Measurements from ENCODE around the gene BUD23.
A peak's percentile ranks its signal among the peaks of the same experiment; 100 is the strongest.

Gene BUD23

GRCh38 chr7:73698410-73698809 is 15.0 kb downstream of the BUD23 start:
- Histone ChIP-seq H3K4me1 (peaks cover 68% of the 10 kb centered on the region), H3K27ac (no peak overlapping the region), H3K27me3 (no peaks in the 10 kb centered on the region), H3K36me3 (peaks cover 65% of the 10 kb centered on the region), H3K9me3 (no peaks in the 10 kb centered on the region), H4K20me1 (peaks cover 93% of the 10 kb centered on the region), H3K4me3 (no peak overlapping the region), H3K9ac (no peak overlapping the region), H3K4me2 (no peak overlapping the region)
- TF ChIP-seq Cebpa-rat (IDR thresholded peaks at IDR 0.05): no peak

DNA sequence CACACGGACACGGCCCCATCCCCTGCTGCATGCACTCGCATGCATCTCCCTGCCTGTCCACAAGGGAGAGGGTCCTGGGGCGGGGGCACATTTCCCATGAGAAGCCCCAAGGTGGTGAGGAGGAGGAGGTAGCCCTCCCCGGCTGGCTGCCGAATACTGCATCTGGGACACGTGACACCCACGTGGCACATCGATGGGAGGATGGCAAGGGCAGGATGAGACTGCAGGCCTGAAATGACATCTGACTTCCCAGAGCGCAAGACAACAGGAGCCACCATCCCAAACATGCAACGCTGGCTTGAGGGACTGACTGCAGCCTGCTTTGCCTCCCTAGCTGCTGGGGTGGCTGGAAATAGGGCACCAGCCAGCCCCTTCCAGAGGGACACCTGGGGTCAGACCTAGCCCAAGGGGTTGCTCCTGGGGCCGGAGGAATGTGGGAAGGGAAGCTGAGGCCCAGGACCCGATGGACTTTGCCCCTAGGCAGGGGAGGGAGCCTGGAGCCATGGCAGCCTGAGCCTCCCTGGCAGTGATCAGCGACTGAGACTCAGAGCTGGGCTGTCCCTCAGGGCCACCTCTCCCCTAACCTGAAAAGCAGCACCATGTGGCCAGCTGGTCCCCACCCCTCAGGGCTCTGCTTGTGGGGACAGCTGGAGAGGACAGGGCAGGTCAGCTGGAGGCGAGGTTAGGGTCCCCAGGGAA is 16.1 kb downstream of the BUD23 start:
- Histone ChIP-seq H4K20me1 (peaks cover 89% of the 10 kb centered on the region), H3K4me2 (peak overlapping the region; percentile 64), H3K4me1 (peaks cover 66% of the 10 kb centered on the region), H3K36me3 (peaks cover 54% of the 10 kb centered on the region), H3K27ac (no peak overlapping the region), H3K9ac (no peak overlapping the region), H3K9me3 (no peaks in the 10 kb centered on the region), H3K27me3 (no peaks in the 10 kb centered on the region), H3K4me3 (no peak overlapping the region)
- TF ChIP-seq Cebpa-rat (IDR thresholded peaks at IDR 0.05): no peak

DNA sequence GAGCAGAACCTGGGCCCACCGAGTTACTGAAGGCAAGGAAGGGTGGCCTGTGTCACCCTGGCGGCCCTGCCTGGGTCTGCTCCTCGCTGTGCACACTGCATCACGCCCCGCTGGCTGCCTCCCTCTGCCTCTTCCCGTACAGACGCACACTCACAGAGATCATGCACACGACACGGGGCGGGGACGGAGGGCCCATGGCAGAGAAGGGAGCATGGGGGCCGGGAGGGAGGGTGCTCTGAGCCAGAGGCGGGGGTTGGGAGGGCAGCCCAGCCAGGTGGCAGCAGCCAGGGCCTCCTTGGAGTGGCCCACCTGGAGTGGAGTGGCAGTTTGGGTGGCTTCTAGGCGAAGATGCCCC is 16.6 kb downstream of the BUD23 start:
- H3K27ac ChIP-seq: no peak overlapping the region
- no peaks in the 10 kb centered on the region for H3K27me3 ChIP-seq
- peak overlapping the region; percentile 64 for H3K4me2 ChIP-seq
- H3K9me3 ChIP-seq: no peaks in the 10 kb centered on the region
- no peak overlapping the region for H3K9ac ChIP-seq
- peaks cover 49% of the 10 kb centered on the region for H3K36me3 ChIP-seq
- peaks cover 87% of the 10 kb centered on the region for H4K20me1 ChIP-seq
- no peak overlapping the region for H3K4me3 ChIP-seq
- peaks cover 66% of the 10 kb centered on the region for H3K4me1 ChIP-seq
- TF ChIP-seq Cebpa-rat (IDR thresholded peaks at IDR 0.05): no peak

DNA sequence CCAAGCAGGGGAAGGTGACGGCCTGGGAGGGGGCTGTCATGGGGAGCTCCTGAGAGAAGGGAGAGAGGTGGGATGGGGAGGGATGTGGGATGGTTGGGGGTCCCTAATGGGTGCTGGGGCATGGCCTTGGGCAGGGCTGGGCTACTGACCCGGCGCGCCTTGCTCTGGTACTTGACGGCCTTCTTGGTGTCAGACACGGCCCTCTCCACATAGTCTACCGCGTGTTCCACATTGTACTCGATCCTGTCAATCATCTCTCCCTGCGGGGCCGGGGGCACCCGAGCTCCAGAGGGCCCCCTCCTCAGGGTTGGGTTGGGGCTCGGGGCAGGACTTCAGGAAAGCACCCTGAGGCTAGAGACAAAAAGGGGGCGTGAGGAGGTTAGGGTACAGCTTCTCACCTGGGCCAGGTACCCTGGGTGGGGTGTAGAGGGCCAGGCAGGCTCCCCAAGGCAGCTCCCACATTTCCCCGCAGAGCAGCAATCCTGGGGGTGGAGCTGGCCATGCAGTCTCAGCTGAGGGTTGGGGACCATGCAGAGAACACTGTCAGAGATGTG is 17.3 kb downstream of the BUD23 start:
- no peak for TF ChIP-seq Cebpa-rat (IDR thresholded peaks at IDR 0.05)
- no peak overlapping the region for H3K4me3 ChIP-seq
- peaks cover 80% of the 10 kb centered on the region for H4K20me1 ChIP-seq
- H3K27me3 ChIP-seq: no peaks in the 10 kb centered on the region
- H3K9me3 ChIP-seq: no peaks in the 10 kb centered on the region
- no peak overlapping the region for H3K27ac ChIP-seq
- H3K4me1 ChIP-seq: peaks cover 66% of the 10 kb centered on the region
- H3K4me2 ChIP-seq: no peak overlapping the region; the same call in 1 of the 2 replicates
- no peak overlapping the region for H3K9ac ChIP-seq
- peaks cover 43% of the 10 kb centered on the region for H3K36me3 ChIP-seq

GRCh38 chr7:73701357-73701995 is 18.1 kb downstream of the BUD23 start:
- H3K9me3 ChIP-seq: no peaks in the 10 kb centered on the region
- peaks cover 70% of the 10 kb centered on the region for H3K4me1 ChIP-seq
- no peak overlapping the region for H3K27ac ChIP-seq
- no peak for TF ChIP-seq Cebpa-rat (IDR thresholded peaks at IDR 0.05)
- H3K27me3 ChIP-seq: no peaks in the 10 kb centered on the region
- peaks cover 72% of the 10 kb centered on the region for H4K20me1 ChIP-seq
- peaks cover 35% of the 10 kb centered on the region for H3K36me3 ChIP-seq
- no peak overlapping the region for H3K4me3 ChIP-seq
- no peak overlapping the region for H3K9ac ChIP-seq
- H3K4me2 ChIP-seq: peak overlapping the region; percentile 94

GRCh38 chr7:73702226-73702625 is 18.8 kb downstream of the BUD23 start:
- TF ChIP-seq Cebpa-rat (IDR thresholded peaks at IDR 0.05): no peak

DNA sequence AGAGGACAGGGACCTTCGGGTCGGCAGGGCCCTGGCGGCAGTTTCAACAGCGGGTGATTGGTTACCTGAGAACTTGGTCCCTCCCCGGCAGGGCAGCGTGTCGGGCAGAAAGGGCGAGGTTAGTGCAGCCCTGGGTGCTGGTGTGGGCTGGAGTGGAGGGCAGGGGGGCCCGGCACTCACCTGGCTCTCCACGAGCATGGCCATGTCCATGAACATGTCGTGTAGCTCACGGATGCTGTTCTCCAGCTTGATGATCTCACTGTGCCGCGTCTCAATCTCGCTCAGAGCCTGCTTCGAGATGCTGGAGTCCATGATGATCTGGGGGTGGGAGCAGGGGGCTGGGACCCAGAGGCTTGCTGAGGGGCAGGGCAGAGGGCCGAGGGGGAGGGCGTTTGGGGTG is 19.3 kb downstream of the BUD23 start:
- Histone ChIP-seq H3K9me3 (no peaks in the 10 kb centered on the region), H3K27me3 (no peaks in the 10 kb centered on the region), H4K20me1 (peaks cover 61% of the 10 kb centered on the region), H3K4me3 (no peak overlapping the region), H3K9ac (no peak overlapping the region), H3K27ac (no peak overlapping the region), H3K4me1 (peaks cover 82% of the 10 kb centered on the region), H3K4me2 (peak overlapping the region; percentile 94), H3K36me3 (peaks cover 23% of the 10 kb centered on the region)
- no peak for TF ChIP-seq Cebpa-rat (IDR thresholded peaks at IDR 0.05)

More at GRCh38 chr7:73702226-73702625, 18.8 kb downstream of the BUD23 start:
- Histone ChIP-seq H3K9me3 (no peaks in the 10 kb centered on the region), H3K36me3 (peaks cover 27% of the 10 kb centered on the region), H3K9ac (no peak overlapping the region), H3K27ac (no peak overlapping the region), H4K20me1 (peaks cover 65% of the 10 kb centered on the region), H3K4me3 (no peak overlapping the region), H3K4me1 (peaks cover 77% of the 10 kb centered on the region), H3K4me2 (peak overlapping the region; percentile 94), H3K27me3 (no peaks in the 10 kb centered on the region)

DNA sequence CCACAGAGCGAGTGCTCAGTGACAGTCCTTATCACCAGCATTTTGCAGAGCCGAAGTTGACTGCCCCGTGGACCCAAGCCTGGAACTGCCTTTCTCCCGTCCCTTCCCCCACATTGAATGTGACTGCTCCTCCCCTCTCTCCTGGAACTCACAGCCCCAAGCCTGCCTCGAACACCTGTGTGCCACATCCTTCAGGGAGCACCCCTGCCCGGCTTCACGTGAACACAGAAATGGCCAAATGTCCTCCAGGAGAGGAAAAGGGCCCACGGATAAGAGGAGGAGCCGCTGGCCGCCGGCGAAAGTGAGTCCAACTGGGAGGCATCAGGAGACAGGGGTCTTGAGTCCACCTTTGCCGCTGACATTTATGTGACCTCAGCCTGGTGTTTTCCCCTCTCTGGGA is 19.8 kb downstream of the BUD23 start:
- H3K9me3 ChIP-seq: no peaks in the 10 kb centered on the region
- H3K4me1 ChIP-seq: peaks cover 86% of the 10 kb centered on the region
- H3K27ac ChIP-seq: no peak overlapping the region
- H3K36me3 ChIP-seq: peaks cover 17% of the 10 kb centered on the region
- H3K9ac ChIP-seq: no peak overlapping the region; the same call in 1 of the 2 replicates
- H3K4me3 ChIP-seq: peak overlapping the region; percentile 31; the same call in 1 of the 2 replicates
- H3K27me3 ChIP-seq: no peaks in the 10 kb centered on the region
- TF ChIP-seq Cebpa-rat (IDR thresholded peaks at IDR 0.05): no peak
- H4K20me1 ChIP-seq: peaks cover 58% of the 10 kb centered on the region
- peak overlapping the region; percentile 94 for H3K4me2 ChIP-seq

DNA sequence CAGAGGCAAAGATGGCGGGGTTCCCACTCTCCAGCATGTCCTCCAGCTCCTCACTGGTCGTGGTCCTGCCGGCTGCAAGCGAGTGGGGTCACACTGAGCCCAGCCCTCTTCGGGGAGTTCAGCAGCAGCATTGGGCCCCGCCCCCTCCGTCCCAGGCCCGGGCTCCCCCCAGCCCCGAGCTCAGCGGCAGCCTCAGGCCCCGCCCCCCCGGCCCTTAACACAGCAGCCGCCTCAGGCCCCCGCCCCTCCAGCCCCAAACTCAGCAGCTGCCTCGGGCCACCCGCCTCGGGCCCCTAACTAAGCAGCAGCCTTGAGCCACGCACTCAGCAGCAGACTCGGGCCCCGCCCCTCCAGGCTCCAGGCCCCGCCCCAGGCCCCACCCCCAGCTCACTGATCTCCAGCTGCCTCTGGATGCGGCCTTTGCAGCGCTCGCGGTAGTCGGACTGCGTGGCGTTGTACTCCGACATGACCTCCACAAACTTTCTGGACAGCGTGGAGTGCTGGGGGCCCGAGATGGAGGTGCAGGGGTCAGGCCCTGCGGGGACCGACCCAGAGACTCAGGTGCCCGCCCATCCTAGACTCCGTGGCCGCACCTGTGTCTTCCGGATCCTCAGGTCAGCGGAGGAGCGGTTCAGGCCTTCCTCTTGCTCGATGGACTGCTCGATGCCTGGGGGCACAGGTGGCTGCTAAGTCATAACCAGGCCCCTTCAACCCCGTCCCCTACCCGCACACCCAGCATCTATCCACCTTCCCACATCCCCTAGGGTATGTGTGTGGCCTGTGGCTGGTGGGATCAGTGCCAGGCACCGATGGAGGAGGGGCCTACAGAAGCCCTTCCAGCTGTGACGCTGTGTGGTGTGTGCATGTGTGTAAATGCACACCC is 20.6 kb downstream of the BUD23 start:
- peak overlapping the region; percentile 91 for H3K27ac ChIP-seq
- no peak for TF ChIP-seq Cebpa-rat (IDR thresholded peaks at IDR 0.05)
- peaks cover 58% of the 10 kb centered on the region for H4K20me1 ChIP-seq
- peaks cover 86% of the 10 kb centered on the region for H3K4me1 ChIP-seq
- peak overlapping the region; percentile 54 for H3K4me3 ChIP-seq
- peak overlapping the region; percentile 99 for H3K4me2 ChIP-seq
- peaks cover 9% of the 10 kb centered on the region for H3K36me3 ChIP-seq
- peak overlapping the region; percentile 69; the same call in 1 of the 2 replicates for H3K9ac ChIP-seq
- no peaks in the 10 kb centered on the region for H3K9me3 ChIP-seq
- H3K27me3 ChIP-seq: no peaks in the 10 kb centered on the region

Data from BLaER1 (cell line).